ENCODE measurements around the gene ATP2C2. TPM values are rescaled to one million over a fixed set of nuclear protein-coding genes. Genes with fewer than 3 reads are reported as not detected.

The ATP2C2 gene
- total and polyA plus RNA-seq, 9 of the 15 experiments (the other 6 are each of a cell fraction or from before 2014, with no cell fraction given): 0.75 TPM; not detected in 8

GRCh38 chr16:84427553-84427952, 59.2 kb downstream of the ATP2C2 start (continued):
- no peak for TF ChIP-seq GTF3C2 (IDR thresholded peaks at IDR 0.05; ENCODE audit: borderline replicate concordance, extremely low read depth, insufficient read length)
- no peak for TF ChIP-seq CBX3 (IDR thresholded peaks at IDR 0.05; ENCODE audit: borderline replicate concordance in 1 of 2, low read length in 2 of 2)
- TF ChIP-seq ZNF134 (CRISPR knock-in tag; conservative IDR thresholded peaks at IDR 0.05): no peak
- TF ChIP-seq TCF3 (CRISPR knock-in tag; IDR thresholded peaks at IDR 0.05): no peak

DNA sequence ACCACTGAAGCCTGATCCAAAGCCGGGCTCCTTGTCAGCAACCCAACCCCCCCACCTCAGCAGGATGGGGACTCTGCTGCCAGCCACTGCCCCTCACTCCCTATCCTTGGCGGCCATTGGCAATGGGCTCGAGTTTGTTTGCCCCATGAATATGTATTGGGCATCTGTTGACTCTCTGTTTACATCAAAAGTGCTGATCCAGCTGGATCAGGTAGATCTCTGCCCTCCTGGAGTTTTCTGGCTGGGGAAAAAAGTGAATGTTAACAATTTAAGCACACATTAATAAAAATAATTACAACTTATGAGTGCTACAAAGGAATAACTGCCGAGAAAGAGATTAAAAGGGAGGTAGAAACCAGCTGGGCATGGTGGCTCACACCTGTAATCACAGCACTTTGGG, 62.5 kb downstream of the ATP2C2 start:
- Histone ChIP-seq H3K27ac (ENCODE audit: extremely low read depth, low read depth, low read length) (no peak overlapping the region), H3K4me1 (replicated peaks in 1 of 2; ENCODE audit: control insufficient read depth in 2 of 2, insufficient read depth in 2 of 2, low read length in 2 of 2) (no peaks in the 10 kb centered on the region), H3K9ac (ENCODE audit: insufficient read depth in 1 of 2, low read depth in 2 of 2, low read length in 2 of 2) (no peak overlapping the region), H3K36me3 (ENCODE audit: control insufficient read depth, insufficient read depth, low read length) (no peaks in the 10 kb centered on the region), H3K9me1 (ENCODE audit: control insufficient read depth, insufficient read depth, low read length) (no peaks in the 10 kb centered on the region), H4K20me1 (replicated peaks; ENCODE audit: control insufficient read depth, insufficient read depth, low read length) (no peaks in the 10 kb centered on the region), H3K79me2 (ENCODE audit: control insufficient read depth, insufficient read depth, low read length) (no peaks in the 10 kb centered on the region), H3K9me3 (replicated peaks; ENCODE audit: control insufficient read depth, insufficient read depth, low read depth, low read length) (no peaks in the 10 kb centered on the region), H2AFZ (ENCODE audit: low read depth, low read length) (no peak overlapping the region), H3K4me2 (ENCODE audit: insufficient read depth, low read length) (no peak overlapping the region), H3K27me3 (ENCODE audit: control insufficient read depth in 2 of 2, insufficient read depth in 2 of 2, low read length in 2 of 2) (peaks cover 61 to 65% of the 10 kb centered on the region in 2 experiments), H3K4me3 (no peak overlapping the region)
- no TSS peak for BruUV-seq (replicated peaks)
- in situ Hi-C loops (cut with MboI): no loop called here
- DNase-seq (ENCODE audit: extremely low read depth in 1 of 4, low spot score in 3 of 4): no peak
- TF ChIP-seq C11orf30 (IDR thresholded peaks at IDR 0.05; ENCODE audit: low read depth) (peak; percentile 20; the same call in 1 of the 2 replicates), MAFF (IDR thresholded peaks at IDR 0.05; ENCODE audit: low read length) (peak; percentile 29; the same call in 1 of the 2 replicates), CEBPG (CRISPR knock-in tag; IDR thresholded peaks at IDR 0.05) (no peak), CEBPG (tag; conservative IDR thresholded peaks at IDR 0.05 in 1 of 2, IDR thresholded peaks at IDR 0.05 in 1 of 2) (no peak)
- ChIA-PET CTCF (ENCODE audit: low intra/inter-chr PET ratio) (no interaction called here), POLR2A (interaction anchor here (1.2 kb wide), 1 partner anchor 21 kb away, joined by 4 read pairs; no protein-coding TSS in a partner anchor)
- 4% methylated on average over 4 of the region's 4 CpGs for WGBS (ENCODE audit: insufficient coverage, low coverage, missing lambda C conversion rate)
- FAIRE-seq: no peak
- no peak for ATAC-seq
- intact Hi-C loops (cut with micrococcal nuclease): no loop called here

All from K562 (cell line).